GM23248 (cell line): ENCODE data around the gene CRYBG1. TPM values are rescaled to one million over a fixed set of nuclear protein-coding genes. Genes with fewer than 3 reads are reported as not detected.

Experiments used
- DNase-seq: peaks from one replicate; pipeline ENCODE4 v3.0.0-alpha.2; 2015
- H2AFZ ChIP-seq: fragments of 200-600 bp; sonication (generic); 2 replicates; pipeline ENCODE4 v1.6.1; 2016; ENCODE audit warnings: antibody characterized with exemption
- H3F3A ChIP-seq: fragments of 200-600 bp; sonication (generic); 2 replicates; pipeline ENCODE4 v1.6.1; 2016; ENCODE audit warnings: mild to moderate bottlenecking, antibody characterized with exemption, mixed run types; ENCODE audit not compliant: insufficient read depth
- H3K27ac ChIP-seq: fragments of 200-600 bp; sonication (generic); 2 replicates; pipeline ENCODE4 v1.5.1; 2016; ENCODE audit warnings: mild to moderate bottlenecking
- H3K27me3 ChIP-seq: fragments of 200-600 bp; sonication (generic); replicated peaks from 2 replicates; pipeline ENCODE4 v1.6.1; 2016; ENCODE audit warnings: mild to moderate bottlenecking; ENCODE audit not compliant: insufficient read depth
- H3K36me3 ChIP-seq: fragments of 200-600 bp; sonication (generic); 2 replicates; pipeline ENCODE4 v1.6.1; 2016; ENCODE audit warnings: low read depth, mild to moderate bottlenecking
- H3K4me1 ChIP-seq: fragments of 200-600 bp; sonication (generic); 2 replicates; pipeline ENCODE4 v1.6.1; 2016; ENCODE audit warnings: mild to moderate bottlenecking; ENCODE audit not compliant: insufficient read depth
- H3K4me2 ChIP-seq: fragments of 200-600 bp; sonication (generic); one replicate; pipeline ENCODE4 v1.6.1; 2016; ENCODE audit warnings: mild to moderate bottlenecking; ENCODE audit not compliant: unreplicated experiment
- H3K4me3 ChIP-seq: fragments of 200-600 bp; sonication (generic); 2 replicates; pipeline ENCODE4 v1.5.1; 2016; ENCODE audit warnings: mild to moderate bottlenecking
- H3K79me2 ChIP-seq: fragments of 200-600 bp; sonication (generic); 2 replicates; pipeline ENCODE4 v1.6.1; 2016; ENCODE audit warnings: mild to moderate bottlenecking; ENCODE audit not compliant: insufficient read depth
- H3K9ac ChIP-seq: fragments of 200-600 bp; sonication (generic); 2 replicates; pipeline ENCODE4 v1.6.1; 2016; ENCODE audit warnings: mild to moderate bottlenecking
- H3K9me2 ChIP-seq: fragments of 200-600 bp; sonication (generic); 2 replicates; pipeline ENCODE4 v1.6.1; 2016; ENCODE audit warnings: mixed run types, mild to moderate bottlenecking, moderate library complexity; ENCODE audit not compliant: insufficient read depth
- H3K9me3 ChIP-seq: fragments of 200-600 bp; sonication (generic); one replicate; pipeline ENCODE4 v1.6.1; 2017; ENCODE audit warnings: low read depth
- H4K20me1 ChIP-seq: fragments of 200-600 bp; sonication (generic); 2 replicates; pipeline ENCODE4 v1.6.0; 2016; ENCODE audit not compliant: insufficient read depth
- EZH2 ChIP-seq: fragments of 200-600 bp; sonication (generic); IDR thresholded peaks from 2 replicates; pipeline ENCODE4 v1.6.1; 2018; ENCODE audit warnings: antibody characterized with exemption, mild to moderate bottlenecking; ENCODE audit not compliant: insufficient read depth, poor library complexity, severe bottlenecking
- EZH2phosphoT487 ChIP-seq: fragments of 200-600 bp; sonication (generic); IDR thresholded peaks from 2 replicates; pipeline ENCODE4 v1.6.1; 2018; ENCODE audit warnings: antibody characterized with exemption, moderate library complexity, mild to moderate bottlenecking, low read depth; ENCODE audit not compliant: insufficient read depth
- WGBS, 2 experiments: methylation state at CpG; one replicate each; pipeline ENCODE4 v1.1.6; 2015 to 2017; ENCODE audit warnings: low lambda C conversion rate in 2 of 2, low coverage in 1 of 2; ENCODE audit errors: missing lambda C conversion rate in 2 of 2; 5-methylcytosine and 5-hydroxymethylcytosine counted together
- in situ Hi-C: fragments of 300-500 bp; cut with MboI; formaldehyde crosslinking; loops from 2 replicates; pipeline ENCODE4 v1.15.0; 2020
- polyA plus RNA-seq: library from polyadenylated mRNA; unstranded; fragments of >200 nt; fragmentation: Nextera tagmentation; extraction: Ambion mirVana; gene quantifications from 2 replicates; pipeline ENCODE4 v1.2.1, GENCODE V29; 2016
- total RNA-seq: library from RNA; depleted of rRNA; stranded (reverse); fragments of >200 nt; shearing (Covaris generic); gene quantifications from 2 replicates; pipeline ENCODE4 v1.2.3, GENCODE V29; 2014

The CRYBG1 gene
- total and polyA plus RNA-seq, 2 experiments from 2014 or later: 1.9 to 8.4 TPM

DNA sequence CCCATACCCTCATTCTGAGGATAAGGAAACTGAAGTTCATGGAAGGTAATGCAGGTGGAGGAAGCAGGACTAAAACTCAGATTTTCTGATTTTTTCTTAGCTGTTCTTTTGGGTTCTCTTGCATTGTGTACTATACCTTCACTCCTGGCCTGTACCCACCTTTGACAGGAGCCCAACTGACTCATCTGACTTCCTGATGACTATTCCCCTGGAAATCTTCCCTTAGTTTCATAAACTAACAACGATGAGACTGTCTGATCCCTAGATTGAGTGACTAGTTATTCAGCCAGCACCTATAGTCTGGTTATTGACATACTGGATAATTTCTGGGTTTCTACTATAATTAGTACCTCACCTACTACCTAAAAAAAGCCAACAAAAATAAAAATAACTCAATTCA lies 10.1 kb downstream of the CRYBG1 start:
- Histone ChIP-seq H3K9ac (no peak overlapping the region), H3F3A (no peaks in the 10 kb centered on the region), H3K36me3 (no peaks in the 10 kb centered on the region), H3K4me2 (no peak overlapping the region), H3K79me2 (no peaks in the 10 kb centered on the region), H3K4me3 (no peak overlapping the region), H4K20me1 (no peaks in the 10 kb centered on the region), H3K27ac (no peak overlapping the region), H3K27me3 (peaks cover 22% of the 10 kb centered on the region), H3K4me1 (no peaks in the 10 kb centered on the region), H3K9me3 (no peaks in the 10 kb centered on the region), H2AFZ (no peak overlapping the region), H3K9me2 (no peaks in the 10 kb centered on the region)
- in situ Hi-C loops: no loop called here
- peak; percentile 7 for DNase-seq
- TF ChIP-seq EZH2phosphoT487: no peak
- TF ChIP-seq EZH2: no peak
- WGBS, 2 experiments: 0 to 5% methylated on average over 1 of the region's 1 CpG

DNA sequence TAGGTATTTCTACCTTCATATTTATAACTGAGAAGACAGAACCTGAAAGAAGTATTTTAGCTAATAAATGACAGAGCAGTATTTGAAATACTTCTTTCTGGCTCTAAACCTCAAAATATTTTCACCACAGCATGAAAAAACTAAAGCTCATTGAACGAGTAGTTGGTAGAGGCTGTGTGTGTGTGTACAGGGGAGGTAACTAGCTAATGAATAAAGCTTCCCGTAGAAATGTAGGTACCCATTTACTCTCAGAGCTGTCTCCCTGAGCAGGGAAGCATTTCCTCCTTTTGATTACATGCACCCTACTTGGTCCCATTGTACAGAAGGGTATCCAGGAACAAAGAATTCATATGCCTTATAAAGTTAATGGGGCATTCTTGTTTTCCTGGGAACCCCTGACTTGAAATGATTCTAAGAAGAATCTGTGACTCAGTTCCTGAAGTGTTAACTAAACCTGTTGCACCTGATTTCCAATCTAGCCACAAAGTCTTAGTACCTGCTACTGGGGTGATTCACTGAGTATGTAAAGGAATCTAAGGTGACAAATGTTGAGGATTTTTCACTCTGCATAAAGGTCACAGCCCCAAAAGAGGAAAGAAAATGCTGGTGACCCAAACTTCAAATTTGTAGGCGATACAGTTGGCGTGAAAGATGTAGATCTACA lies 12.5 kb downstream of the CRYBG1 start:
- Histone ChIP-seq H3K9me2 (no peaks in the 10 kb centered on the region), H3K4me2 (no peak overlapping the region), H3K79me2 (no peaks in the 10 kb centered on the region), H4K20me1 (no peaks in the 10 kb centered on the region), H2AFZ (no peak overlapping the region), H3K9me3 (no peaks in the 10 kb centered on the region), H3K4me3 (no peak overlapping the region), H3K27ac (no peak overlapping the region), H3F3A (no peaks in the 10 kb centered on the region), H3K36me3 (no peaks in the 10 kb centered on the region), H3K4me1 (no peaks in the 10 kb centered on the region), H3K9ac (no peak overlapping the region), H3K27me3 (peaks cover 15% of the 10 kb centered on the region)
- in situ Hi-C loops: no loop called here
- no peak for DNase-seq
- WGBS, 2 experiments: 70 to 75% methylated on average over 4 of the region's 4 CpGs
- TF ChIP-seq EZH2: no peak
- no peak for TF ChIP-seq EZH2phosphoT487

GRCh38 chr6:106373502-106374239 lies 13.2 kb downstream of the CRYBG1 start:
- no peak overlapping the region for H3K4me2 ChIP-seq
- no peaks in the 10 kb centered on the region for H3K9me3 ChIP-seq
- no peak overlapping the region for H2AFZ ChIP-seq
- no peak for DNase-seq
- 77 to 94% methylated on average over 1 of the region's 1 CpG for WGBS, 2 experiments
- no peak overlapping the region for H3K4me3 ChIP-seq
- no peak for TF ChIP-seq EZH2phosphoT487
- TF ChIP-seq EZH2: no peak
- H3K9ac ChIP-seq: no peak overlapping the region
- H3K79me2 ChIP-seq: no peaks in the 10 kb centered on the region
- no peaks in the 10 kb centered on the region for H3K9me2 ChIP-seq
- no peaks in the 10 kb centered on the region for H3K4me1 ChIP-seq
- in situ Hi-C loops: no loop called here
- H4K20me1 ChIP-seq: no peaks in the 10 kb centered on the region
- H3K36me3 ChIP-seq: no peaks in the 10 kb centered on the region
- no peaks in the 10 kb centered on the region for H3F3A ChIP-seq
- peaks cover 15% of the 10 kb centered on the region for H3K27me3 ChIP-seq
- no peak overlapping the region for H3K27ac ChIP-seq

DNA sequence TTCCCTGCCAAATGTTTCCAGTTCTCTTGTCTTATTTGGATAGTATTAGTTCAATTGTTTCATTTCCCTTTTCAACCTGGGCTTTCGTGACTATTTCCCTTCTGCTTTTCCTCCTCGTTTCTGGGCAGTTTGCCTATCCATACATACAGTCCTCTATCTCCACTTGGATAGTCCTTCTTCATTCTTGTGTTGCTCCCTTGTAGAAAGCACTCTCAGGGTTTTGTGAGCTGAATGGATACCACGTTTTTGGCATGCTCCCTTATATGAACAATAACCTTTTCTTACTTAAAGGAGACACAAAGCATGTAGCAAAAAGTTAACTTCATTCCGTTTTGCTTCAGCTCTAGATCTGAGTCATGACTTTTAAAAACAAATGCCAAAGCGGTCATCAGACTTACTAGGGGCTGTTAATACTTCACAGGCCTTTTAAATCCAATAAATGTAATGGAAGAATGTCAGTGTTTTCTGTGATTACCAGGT lies 16.6 kb downstream of the CRYBG1 start:
- no peak overlapping the region for H3K27ac ChIP-seq
- H3K9ac ChIP-seq: no peak overlapping the region
- in situ Hi-C loops: no loop called here

More for the DNA sequence above, 16.6 kb downstream of the CRYBG1 start:
- H3K4me1 ChIP-seq: no peaks in the 10 kb centered on the region
- H3K4me3 ChIP-seq: no peak overlapping the region
- no peak overlapping the region for H2AFZ ChIP-seq
- no peaks in the 10 kb centered on the region for H4K20me1 ChIP-seq
- no peaks in the 10 kb centered on the region for H3F3A ChIP-seq
- TF ChIP-seq EZH2phosphoT487 (no peak), EZH2 (no peak)
- whole genome bisulfite sequencing, 2 experiments: 31 to 39% methylated on average over 5 of the region's 5 CpGs
- H3K9me3 ChIP-seq: no peaks in the 10 kb centered on the region
- no peaks in the 10 kb centered on the region for H3K9me2 ChIP-seq
- H3K79me2 ChIP-seq: no peaks in the 10 kb centered on the region
- peak; percentile 41 for DNase-seq
- no peak overlapping the region for H3K4me2 ChIP-seq
- no peaks in the 10 kb centered on the region for H3K27me3 ChIP-seq
- no peaks in the 10 kb centered on the region for H3K36me3 ChIP-seq
